HG02970 (cell line): ENCODE data around the gene TMEM11.
"Not testable (repeated sequence)": the region's sequence is repeated elsewhere in the genome, so short reads cannot be mapped to it uniquely, and the experiment has no call there.

ENCODE experiments used
- ATAC-seq: cut with Tn5 transposase; IDR thresholded peaks from one replicate; pipeline ENCODE4 v1.9.1; 2021; ENCODE audit warnings: mild to moderate bottlenecking, moderate library complexity, moderate number of reproducible peaks; ENCODE audit not compliant: unreplicated experiment, low FRiP score

TMEM11 gene

DNA sequence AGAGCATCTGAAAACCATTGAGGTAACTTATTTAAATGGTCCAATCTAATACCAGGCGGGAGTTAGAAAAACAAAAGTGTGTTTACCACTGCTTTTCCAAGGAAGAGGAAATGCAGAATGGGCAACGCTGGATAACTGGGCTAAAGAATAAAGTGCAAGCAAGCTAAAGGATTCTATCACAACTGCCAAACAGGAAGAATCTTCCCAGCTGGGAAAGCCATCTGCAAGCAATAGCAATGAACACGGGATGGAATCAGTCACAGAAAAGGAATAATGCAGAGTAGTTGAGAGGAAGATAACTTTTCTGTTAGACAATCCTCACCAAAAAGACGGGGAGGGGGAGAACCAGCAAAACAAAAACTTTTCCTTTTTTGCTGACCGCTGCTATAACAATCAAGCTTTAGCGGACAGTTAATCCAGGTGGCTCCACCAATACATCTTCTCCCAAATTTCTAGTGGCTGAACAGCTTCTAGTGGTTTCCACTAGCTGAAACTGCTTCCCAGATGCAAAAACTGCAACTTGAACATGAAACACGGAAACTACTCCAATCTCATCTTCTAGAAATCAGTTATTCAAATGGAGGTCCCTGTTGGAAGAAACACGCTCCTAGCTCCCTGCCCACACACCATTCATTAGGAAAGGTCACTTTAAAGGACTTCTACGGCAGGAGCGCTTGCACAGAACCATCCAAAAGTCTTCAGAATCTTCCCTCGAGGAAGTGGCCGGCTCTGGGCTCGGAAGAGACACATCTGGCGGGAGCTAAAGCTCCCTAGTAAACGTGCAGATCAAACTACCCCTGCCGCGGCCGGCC is 929 bp downstream of the TMEM11 start:
- no peak for ATAC-seq

DNA sequence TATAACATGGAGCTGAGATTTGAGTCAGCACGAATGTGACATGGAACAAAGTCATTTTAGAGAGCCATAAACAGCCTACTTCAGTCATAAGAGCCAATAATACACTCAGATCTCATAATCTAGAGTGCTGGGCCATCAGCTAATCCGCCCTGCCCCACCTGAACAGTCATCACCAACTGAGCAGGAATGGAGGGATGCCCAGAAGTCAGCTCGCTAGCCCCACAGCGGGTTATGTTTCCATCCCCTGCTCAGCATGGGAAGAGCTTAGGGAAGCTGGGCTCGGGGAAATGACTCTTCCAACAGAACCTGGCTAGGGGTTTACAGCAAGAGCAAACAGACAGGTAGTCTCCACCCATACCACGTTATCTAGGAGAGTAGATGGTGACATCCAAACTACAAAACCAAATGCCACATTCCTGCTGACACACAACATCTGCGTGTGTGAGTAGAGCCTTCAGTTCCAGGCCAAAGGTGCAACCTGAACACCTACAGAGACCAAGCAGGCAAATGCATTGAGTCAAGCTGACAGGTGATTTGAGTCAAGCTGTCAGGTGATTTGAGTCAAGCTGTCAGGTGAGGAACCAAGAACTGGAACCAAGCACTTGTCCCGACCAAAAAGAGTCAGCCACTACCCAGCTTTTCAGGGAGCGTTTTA is 2.0 kb downstream of the TMEM11 start:
- no peak for ATAC-seq

DNA sequence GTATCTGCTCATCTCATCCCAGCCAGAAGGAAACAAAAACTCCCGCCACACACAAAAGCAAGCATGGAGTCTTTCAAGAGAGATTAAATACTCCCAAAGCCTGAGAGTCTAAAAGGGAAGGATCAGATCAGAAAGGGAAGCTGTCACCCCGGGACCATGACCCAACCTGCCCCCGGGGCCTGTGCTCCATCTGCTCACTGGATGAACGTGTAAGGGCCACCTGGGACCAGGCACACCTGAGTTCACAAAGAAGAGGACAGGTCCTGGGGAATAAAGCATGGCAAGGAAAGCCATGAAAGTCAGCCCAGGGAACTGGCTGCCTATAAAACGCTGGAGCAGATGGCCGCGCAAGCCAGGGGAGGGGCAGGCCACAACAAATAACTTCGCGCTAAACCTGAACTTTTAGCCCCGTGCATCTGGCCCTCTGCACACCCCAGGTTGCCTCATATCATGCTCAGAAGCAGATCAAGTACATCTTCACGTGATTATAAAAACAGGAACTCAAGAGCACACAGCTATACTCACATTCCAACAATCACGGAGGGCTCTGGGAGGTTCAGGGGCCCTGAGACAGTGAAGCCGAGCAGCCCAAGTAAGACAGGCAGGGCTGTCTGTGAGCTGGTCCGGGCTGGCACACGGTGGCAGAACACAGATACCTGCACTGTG is 3.4 kb downstream of the TMEM11 start:
- no peak for ATAC-seq

DNA sequence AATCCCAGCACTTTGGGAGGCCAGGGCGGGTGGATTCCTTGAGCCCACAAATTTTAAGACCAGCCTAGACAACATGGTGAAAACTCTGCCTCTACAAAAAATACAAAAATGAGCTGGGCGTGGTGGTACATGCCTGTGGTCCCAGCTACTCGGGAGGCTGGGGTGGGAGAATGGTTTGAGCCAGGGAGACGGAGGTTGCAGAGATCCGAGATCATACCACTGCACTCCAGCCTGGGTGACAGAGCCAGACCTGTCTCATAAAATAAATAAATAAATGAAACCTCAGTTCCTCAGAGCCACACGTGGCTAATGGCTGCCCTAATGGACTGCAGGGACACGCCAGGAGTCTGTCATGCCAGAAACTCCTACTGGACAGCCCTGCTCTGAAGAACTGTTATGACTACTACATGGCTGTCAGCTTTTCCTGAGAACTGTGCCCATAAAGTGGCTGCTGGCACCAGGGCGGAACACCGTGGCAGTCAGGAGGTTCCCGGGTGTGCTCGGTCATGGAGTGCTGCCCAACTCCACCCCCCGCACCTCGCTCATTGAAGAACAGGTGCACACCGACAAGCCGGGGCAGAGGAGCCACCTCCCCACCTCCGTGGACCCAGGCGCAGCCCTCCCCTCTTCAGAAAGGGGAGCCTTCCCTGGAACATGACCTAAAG is 4.3 kb downstream of the TMEM11 start:
- ATAC-seq: no peak

DNA sequence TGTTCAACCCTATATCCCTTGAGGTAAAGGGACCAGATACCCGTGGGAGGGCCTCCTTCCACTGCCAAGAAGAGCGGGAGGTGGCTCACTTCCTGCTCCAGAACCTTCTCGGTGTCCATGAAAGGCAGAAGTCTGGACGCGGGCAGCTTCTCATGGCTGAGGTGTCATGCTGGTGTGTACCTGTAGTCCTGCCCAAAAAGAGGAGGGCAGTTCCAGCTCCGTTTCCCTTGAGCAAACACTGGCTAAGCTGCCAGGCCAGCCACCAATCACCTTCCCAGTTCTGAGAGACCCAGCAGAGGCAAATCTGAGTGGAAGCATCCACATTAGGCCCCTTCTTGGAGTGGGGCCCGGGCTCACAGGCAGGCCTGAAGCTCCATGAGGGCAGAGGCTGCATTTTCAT is 5.6 kb downstream of the TMEM11 start:
- no peak for ATAC-seq

DNA sequence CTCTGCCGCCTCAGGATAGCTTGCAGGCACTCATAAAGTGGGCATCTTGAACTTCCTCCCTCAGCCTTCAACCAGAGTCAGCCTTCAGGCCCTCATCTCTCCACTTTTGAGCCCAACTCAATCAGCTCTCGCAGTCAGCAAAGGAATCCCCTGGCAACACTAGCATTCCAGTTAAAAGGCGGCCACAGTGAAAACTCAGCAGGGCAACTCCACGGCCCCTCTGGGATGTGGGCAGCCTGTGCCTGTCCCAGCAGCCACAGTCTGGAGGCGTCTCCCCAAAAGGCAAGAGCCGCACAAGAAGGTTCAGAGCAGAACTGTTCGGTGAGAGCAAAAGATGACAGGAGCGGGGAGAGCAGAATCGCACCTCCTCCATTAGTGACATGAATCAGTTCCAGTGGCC is 9.0 kb downstream of the TMEM11 start:
- no peak for ATAC-seq

DNA sequence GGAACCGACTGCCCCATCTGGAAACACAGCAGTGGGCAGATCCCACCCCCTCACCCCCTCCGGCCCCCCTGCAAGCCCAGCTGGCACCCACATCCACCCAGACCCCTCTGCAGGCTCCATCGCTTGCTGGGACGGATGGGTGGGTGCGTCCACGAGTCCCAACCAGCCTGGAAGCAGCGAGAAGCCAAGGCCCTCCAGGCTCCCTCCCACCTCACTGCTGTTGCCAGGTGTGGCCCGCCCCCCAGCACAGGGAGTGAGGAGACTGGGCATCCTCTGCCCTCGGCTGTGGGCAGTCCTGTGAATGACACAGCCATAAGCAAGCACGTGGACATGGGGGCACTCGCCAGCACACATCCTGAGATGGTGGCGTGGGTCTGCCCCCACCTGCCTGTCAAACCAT is 11.4 kb downstream of the TMEM11 start:
- ATAC-seq: no peak

DNA sequence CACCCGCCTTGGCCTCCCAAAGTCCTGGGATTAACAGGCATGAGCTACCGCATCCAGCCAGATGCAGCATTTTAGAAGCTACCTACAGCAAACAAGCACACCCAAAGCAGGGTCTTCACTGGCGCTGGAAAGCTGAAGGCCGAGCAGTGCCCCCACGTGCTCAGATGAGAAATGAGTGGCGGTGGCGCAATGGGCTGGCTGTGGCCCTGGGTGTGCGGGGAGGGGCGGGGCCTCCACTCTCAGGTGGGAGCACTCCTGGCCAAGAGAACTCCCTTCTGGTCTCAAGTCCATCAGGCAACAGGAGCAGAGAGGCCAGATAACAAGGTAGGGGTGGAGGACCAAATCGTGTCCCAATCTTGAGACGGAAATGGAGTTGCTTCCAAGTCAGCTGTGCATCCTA is 12.1 kb downstream of the TMEM11 start:
- ATAC-seq: no peak

DNA sequence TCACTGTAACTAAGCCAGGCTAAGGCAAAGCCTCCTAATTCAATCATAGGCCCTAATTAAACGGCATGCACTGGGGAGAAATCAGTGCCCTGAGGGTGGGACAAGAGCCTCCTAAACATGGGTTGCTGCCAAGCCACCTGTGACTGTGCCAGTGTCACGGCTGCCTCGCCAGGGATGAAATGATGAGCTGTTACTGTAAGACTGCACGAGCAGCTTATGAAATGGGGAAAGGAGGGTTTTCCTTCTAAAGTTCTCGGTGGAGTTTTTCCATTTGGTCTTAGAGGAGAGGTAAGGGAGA is 12.7 kb downstream of the TMEM11 start:
- ATAC-seq: no peak

DNA sequence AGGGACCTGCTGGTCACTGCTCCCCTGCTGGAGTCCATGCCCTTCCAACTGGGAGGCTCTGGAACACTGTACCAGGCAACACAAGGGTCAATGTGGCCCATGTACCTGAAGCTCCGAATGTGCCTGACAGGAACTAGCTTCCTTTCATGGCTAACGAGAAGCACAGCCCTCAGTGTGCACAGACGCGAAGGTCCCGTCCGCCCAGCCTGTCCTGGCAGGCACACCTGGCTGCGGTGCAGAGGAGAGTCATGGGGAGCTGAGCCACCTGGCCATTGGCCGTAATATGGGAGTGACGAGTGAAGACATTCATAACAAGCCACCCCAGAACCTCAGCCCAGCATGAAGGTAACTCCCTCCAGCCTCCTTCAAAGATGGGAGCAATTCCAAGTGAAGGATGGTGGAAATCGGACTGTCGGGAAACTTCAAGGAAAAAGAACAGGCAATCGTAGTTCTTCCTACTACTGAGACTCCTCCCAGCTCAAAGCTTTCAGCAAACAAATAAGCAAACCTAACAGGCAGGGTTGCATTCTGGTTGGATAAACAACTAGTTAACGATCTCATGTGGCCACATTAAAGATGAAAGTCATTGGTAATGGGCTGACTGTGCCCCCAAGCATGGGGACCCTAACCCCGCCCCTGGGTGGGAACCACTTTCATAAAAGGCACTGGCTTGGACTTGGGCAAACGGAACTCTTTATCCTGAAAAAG is 13.2 kb downstream of the TMEM11 start:
- ATAC-seq: no peak

DNA sequence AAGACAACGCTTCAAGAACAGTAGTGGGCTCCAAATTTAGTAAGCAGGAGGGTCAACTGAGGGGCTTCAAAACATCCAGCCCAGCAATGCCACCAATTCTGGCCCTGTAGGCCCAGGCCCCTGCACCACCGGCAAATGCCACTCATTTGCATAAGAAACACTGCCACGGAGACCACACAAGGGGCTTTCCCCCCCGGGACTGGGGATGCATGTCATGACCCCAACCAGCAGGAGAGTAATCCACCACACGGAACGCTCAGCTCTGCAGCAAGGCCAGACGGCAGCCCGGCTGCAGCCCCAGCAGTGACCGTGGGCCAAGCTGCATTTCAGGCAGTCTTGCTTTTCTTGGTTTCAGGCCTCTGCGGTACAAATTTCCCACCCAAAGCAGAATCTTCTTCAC is 14.1 kb downstream of the TMEM11 start:
- ATAC-seq: no peak

DNA sequence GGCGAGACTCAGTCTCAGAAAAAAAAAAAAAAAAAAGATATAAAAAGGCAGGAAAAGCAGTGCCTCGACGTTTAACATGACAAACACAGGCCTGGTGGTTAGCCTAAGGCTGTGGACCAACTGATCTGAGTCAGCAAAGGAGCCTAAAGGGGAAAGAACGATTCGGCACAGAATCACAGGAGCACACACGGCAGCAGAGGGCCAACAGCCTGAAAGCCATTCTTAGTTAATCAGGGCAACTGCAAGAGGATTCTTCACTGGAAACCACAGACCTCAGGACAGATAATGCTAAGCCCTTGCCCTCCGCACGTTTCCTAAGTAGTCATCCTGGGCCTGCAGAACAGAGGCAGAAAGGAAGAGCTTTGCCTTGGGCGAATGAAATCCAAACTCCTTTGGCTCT is 14.7 kb downstream of the TMEM11 start:
- ATAC-seq: no peak

DNA sequence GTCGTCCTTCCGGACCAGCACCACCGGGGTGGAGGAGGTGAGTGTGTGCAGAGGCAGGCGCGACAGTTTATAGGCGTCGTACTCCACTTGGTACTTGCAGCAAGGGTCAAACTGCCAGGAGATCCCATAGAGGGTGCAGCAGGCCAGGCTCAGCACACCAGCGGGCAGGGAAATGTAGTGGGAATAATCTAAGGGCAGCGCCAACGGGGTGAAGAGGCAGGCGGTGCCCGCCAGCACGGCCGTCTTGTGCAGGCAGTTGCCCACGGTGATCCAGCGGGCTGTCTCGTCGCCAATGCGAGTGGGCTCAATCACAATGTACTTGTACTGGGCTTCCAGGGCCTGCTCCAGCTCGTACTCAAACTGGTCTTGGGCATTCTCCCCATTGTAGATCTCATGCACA is 15.6 kb downstream of the TMEM11 start:
- ATAC-seq: no peak

DNA sequence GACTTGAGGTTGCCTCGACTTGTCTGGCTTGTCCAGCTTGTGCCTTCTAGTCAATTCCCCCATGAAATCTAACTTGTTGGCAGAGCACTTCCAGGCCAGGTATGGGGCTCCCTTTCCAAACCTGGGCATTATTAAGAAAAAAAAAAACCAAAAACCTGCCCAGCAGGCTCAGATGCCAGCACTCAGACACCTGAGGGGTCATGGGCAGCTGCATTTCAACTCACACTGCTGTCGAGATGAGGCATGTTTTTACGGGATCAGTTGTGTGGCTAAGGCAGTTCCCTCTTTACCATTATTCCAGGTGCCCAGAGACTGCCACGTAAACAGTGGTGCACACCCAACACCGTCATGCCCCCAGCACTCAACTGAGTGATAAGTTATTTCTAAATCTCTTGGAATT is 17.8 kb downstream of the TMEM11 start:
- no peak for ATAC-seq

DNA sequence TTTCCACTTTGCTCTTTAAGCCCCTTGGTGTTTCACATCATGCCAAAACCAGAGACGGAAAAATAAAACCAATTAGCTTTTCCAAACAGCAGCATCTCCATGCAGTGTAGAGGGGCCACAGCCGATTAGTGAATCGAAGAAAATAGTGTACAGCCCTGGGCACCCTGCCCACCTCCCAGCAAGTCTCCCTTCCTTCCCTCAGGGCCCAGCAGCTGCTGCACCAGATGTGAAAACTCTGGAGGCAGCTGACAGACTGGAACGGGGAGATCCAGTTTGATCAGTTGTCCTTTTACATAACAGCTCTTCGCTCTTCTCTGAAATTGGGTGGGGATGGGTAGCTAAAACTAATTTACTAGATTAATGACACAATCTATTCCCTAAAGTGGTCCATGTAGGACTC is 19.3 kb downstream of the TMEM11 start:
- no peak for ATAC-seq

DNA sequence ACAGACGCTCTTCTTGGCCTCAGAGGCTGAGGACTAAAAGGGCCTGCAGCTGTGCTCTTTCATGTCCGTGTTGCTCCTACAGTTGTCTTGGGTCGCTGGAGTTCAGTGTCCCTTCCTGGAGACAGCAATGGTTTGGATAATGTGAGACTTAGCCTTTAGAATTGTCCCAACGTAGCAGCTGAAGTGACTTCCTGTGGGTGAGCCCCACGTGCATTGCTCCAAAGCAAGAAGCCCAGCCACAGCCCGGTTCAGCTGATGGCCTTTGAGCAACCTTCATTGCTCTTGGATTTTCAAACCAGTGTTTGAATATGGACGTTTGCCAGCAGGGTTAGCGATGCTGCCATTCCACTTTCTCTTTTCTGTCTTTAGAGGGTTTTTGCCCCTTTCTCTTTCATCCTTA is 19.7 kb downstream of the TMEM11 start:
- no peak for ATAC-seq

DNA sequence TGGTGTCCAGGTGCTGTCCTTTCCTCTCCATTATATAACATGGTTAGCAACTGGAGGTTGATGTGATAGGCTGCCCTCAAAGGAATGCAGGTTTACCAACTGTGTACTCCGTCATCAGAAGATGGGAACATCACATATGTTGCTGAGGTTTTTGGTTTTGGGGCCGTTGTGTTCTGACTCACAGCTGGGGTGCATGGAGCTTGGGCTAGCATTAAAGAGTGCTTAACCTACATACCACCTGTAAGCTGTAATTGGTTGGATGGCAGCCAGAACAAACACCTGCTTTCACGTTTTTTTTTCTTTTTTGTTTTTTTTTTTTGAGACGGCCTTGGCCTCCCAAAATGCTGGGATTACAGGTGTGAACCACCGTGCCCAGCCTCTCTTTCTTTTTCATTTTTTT is 20.9 kb downstream of the TMEM11 start:
- no peak for ATAC-seq

DNA sequence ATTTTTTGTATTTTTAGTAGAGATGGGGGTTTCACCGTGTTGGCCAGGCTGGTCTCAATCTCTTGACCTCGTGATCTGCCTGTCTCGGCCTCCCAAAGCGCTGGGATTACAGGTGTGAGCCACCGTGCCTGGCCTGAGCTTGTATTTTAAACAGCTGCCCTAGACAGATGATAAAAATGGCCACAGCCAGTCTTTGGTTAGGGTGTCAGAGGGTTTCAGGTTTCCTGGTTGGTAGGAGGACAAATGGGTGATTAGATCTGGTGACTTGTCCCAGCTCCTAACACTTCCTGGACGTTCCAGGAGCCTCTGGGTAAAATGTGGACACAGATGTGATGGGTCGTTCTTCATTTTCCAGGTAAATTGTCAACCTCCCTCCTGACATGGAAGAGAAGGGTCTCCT is 21.5 kb downstream of the TMEM11 start:
- ATAC-seq: not testable (repeated sequence)

DNA sequence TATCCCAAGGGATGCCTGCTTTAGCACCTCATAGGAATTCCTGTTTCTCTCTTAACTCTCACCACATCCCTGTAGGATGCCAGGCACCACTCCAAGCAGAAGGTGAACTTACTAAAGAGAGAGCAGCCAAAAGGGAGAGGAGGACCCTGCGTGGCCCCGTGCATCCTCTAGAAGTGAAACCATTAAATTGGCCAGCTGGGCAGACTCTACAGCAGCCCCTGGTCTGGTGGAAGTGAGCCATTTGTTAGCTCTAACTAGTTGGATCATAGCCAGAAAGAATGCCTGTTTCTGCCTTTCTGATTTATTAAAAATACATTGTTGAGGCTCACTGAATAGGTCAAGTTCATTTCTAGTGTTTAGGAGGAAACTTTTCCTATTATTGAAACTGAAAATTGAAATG is 22.3 kb downstream of the TMEM11 start:
- no peak for ATAC-seq

DNA sequence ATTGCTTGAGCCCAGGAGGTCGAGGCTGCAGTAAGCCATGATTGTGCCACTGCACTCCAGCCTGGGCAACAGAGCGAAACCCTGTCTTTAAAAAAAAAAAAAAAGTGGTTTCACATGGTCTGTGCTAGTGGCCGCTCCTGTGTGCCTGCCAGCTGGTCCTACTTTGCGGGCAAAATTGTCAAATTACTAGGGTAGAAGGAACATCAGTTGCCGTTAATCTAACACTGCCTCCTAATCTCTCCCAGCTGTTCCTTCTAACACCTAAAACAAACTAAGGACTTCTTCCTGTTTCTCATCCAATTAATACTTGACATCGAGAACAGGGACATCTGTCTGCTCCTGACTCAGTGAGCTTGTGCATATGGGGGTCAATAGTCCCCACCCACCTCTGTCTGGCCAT is 23.9 kb downstream of the TMEM11 start:
- no peak for ATAC-seq

DNA sequence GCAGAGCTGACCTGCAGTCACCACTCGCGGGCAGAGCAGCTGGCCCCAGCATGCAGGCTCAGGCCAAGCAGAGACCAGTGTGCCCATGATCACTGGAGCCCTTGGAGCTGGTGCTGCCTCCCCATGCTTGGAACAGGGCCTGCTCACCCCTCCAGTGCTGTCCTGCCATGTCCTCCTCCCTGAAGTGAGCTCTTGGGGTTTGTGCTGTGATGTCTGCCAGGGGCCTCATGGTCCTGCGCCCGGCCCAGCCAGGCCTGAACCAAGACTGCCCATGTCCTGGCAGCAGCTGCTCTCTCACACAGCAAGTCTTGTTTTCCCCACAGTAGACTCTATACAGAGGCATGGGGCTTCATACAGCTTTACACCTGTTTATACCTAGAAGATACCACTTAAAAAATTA is 24.6 kb downstream of the TMEM11 start:
- no peak for ATAC-seq
